Activated T-helper 17 cell treated with anti-CD3 and anti-CD28 coated beads, Interleukin-2, amount 50 U/mL, for 72 hours (primary cell): ENCODE data around the gene PAQR8. TPM values are rescaled to one million over a fixed set of nuclear protein-coding genes. Genes with fewer than 3 reads are reported as not detected.

Experiments used
- ATAC-seq: fragments of 150-1000 bp; cut with Tn5 transposase; replicated peaks from 2 replicates; pipeline ENCODE4 v1.10.0; 2021; ENCODE audit warnings: mild to moderate bottlenecking, moderate library complexity
- H3K27ac Mint-ChIP-seq: one replicate; pipeline ENCODE4 v1.8.0; 2022; ENCODE audit warnings: mixed read lengths
- H3K27me3 Mint-ChIP-seq: one replicate; pipeline ENCODE4 v1.8.0; 2022; ENCODE audit warnings: mixed read lengths
- H3K36me3 Mint-ChIP-seq: one replicate; pipeline ENCODE4 v1.8.0; 2022; ENCODE audit warnings: low read depth, mild to moderate bottlenecking, mixed read lengths
- H3K4me1 Mint-ChIP-seq: one replicate; pipeline ENCODE4 v1.8.0; 2022; ENCODE audit warnings: mixed read lengths
- H3K4me3 Mint-ChIP-seq: one replicate; pipeline ENCODE4 v1.8.0; 2022; ENCODE audit warnings: mild to moderate bottlenecking, mixed read lengths
- H3K9me3 Mint-ChIP-seq: one replicate; pipeline ENCODE4 v1.8.0; 2022; ENCODE audit warnings: mixed read lengths
- total RNA-seq, 2 donors: library from RNA; stranded (reverse); gene quantifications; one replicate each; pipeline ENCODE4 v1.2.3, GENCODE V29; 2022

The PAQR8 gene
- total RNA-seq, 2 donors from 2014 or later: 5.7 to 9.2 TPM

DNA sequence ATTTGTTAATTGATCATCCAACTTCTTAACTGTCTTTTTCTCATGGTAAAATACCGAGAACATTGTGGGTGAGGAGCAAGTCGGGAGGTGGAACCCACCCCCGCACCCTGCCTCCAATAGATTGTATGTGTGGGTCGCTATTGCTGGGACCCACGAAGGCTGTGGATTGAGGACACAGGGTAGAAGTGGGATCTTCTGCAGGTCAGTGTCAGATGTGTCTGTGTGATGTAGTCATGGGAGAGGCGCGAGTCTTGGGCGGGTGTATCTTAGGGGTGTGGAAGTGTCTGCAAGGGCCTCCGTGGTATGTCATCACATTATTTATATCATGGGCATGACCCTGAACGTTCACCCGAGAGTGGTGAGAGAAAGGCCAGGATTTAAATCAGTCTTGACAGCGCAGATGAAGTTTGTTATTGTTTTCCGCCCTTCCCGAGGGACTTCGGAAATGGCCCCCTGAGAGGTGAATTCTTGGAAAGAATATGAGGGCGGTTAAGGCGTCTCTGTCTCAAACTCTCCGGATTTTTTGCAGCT, 472 bp upstream of the PAQR8 start:
- Mint-ChIP-seq H3K36me3 (peaks cover 7% of the 10 kb centered on the region), H3K27ac (peak overlapping the region; percentile 85), H3K4me3 (peak overlapping the region; percentile 83), H3K4me1 (peaks cover 24% of the 10 kb centered on the region), H3K9me3 (no peaks in the 10 kb centered on the region), H3K27me3 (no peaks in the 10 kb centered on the region)
- ATAC-seq: peak; percentile 21

DNA sequence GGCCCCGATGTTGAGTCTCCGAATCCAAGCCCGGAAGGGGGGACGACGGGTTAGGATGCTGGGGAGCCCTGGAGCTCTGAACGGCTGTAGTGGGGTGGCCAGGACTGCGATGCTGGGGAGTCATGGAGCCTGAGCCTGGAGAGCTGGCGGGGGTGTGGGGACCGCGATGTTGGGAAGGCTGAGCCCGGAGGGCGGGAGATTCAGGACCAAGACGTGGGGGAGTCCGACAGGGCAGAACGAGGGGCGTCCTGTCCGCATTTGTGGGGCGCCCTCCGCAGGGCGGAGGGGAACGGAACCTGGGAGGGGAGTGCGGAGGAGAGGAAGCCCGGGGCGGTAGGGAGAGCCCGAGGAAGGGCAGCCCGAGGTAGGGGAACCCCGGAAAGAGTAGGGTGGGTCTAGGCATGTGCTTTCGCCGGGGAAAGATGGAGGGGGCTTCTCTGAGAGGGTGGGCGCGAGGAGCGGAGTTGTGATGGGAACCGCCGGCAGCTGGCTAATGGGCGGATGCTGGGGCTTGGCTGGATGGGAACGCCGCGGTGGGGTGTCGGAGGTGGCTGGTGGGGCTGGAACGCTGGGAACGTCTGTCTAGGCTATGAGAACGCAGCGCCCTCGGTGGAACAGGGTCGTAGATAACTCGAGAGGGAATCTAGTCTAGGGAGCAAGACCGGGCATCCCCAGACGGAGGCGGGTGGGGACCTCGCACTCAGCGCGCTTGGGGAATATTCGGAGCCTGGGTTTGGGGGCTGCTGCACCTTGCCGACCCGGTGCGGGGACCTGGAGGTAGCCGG, 684 bp downstream of the PAQR8 start:
- Mint-ChIP-seq H3K27me3 (no peaks in the 10 kb centered on the region), H3K9me3 (no peaks in the 10 kb centered on the region), H3K27ac (peak overlapping the region; percentile 85), H3K4me1 (peaks cover 27% of the 10 kb centered on the region), H3K4me3 (peak overlapping the region; percentile 83), H3K36me3 (peaks cover 19% of the 10 kb centered on the region)
- peak; percentile 65 for ATAC-seq

DNA sequence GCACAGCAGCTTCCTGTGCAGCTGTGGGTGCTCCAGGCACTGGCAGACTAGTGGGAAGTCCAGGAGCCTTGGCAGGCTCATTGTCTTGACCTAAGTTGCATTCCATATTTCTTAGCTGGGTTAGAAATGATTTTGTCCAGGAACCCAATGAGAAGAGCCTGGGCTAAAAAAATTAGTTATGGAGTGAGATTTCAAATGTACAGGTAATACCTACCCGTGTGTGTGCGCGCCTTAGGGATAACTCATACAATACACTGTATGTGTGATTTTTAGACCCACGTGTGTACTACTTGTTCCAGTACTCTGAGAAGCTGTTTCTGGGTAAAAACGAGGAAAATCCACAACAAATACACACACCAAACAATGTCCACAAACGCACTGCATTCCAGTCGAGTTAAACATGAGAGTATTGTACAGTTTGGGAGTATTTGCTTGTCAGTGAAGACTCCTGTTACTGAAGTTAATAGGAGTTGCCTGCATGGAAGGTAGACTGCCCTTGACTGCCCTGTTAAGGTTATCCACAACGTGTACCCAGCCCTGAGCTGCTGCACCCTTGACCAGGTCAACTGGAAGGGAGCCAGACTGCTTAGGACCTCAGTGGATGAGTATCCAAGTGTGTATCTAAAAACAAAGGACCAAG, 1.4 kb downstream of the PAQR8 start:
- H3K27me3 Mint-ChIP-seq: no peaks in the 10 kb centered on the region
- no peaks in the 10 kb centered on the region for H3K9me3 Mint-ChIP-seq
- H3K4me1 Mint-ChIP-seq: peaks cover 33% of the 10 kb centered on the region
- H3K27ac Mint-ChIP-seq: peak overlapping the region; percentile 85
- ATAC-seq: no peak
- H3K36me3 Mint-ChIP-seq: peaks cover 26% of the 10 kb centered on the region
- peak overlapping the region; percentile 83 for H3K4me3 Mint-ChIP-seq

DNA sequence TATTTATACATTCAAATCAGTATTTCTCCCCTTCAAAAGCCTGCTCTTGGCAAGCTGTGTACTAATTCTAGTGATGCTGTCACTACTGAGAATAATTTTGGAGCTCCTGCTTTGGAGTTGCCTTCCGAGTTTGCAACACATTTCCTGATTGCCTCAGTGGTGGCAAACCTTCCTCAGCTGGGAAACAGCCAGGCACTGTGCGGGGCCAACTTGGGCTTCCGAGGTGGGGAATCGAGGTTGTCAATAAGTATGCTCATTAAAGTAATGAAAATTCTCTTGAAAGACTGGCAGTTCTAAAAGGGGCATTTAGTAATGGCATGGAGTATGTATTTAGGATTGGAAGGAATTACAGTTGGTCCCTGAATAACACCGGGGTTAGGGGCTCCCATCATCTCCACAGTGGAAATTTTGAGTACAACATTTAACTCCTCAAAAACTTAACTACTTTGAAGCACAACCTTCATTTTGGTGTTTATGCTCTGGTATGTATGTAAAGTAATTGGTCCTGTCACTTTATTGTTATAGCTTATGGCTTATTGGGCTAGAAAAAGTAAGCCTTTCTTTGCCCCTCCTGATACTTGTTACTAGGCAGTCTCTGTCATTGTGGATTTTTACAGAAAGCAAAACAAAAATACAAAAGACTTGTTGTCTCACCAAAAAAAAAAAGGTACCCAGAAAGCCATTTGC, 2.7 kb downstream of the PAQR8 start:
- no peaks in the 10 kb centered on the region for H3K9me3 Mint-ChIP-seq
- no peak overlapping the region for H3K27ac Mint-ChIP-seq
- no peak for ATAC-seq
- H3K4me1 Mint-ChIP-seq: peaks cover 38% of the 10 kb centered on the region
- H3K27me3 Mint-ChIP-seq: no peaks in the 10 kb centered on the region
- peak overlapping the region; percentile 83 for H3K4me3 Mint-ChIP-seq
- peaks cover 34% of the 10 kb centered on the region for H3K36me3 Mint-ChIP-seq

DNA sequence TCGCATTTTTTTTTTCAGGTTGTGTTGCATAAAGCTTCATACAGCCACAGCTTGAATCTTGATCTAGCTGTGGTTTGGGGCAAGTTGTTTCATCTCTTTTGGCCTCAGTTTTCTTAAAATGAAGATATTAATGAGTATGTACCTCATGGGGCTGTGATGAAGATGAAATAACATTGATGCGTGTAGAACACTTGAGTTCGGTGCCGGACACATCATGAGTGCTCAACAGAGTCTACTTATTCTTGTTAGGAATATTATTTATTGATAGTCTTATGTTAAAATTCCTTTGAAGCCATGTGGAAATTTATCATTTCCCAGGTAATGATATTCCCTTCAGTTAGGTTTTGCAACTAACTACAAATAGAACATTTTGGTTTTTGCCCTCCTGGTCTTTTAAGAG, 3.4 kb downstream of the PAQR8 start:
- H3K27ac Mint-ChIP-seq: no peak overlapping the region
- H3K36me3 Mint-ChIP-seq: peaks cover 39% of the 10 kb centered on the region
- H3K4me3 Mint-ChIP-seq: no peak overlapping the region
- peaks cover 42% of the 10 kb centered on the region for H3K4me1 Mint-ChIP-seq
- no peaks in the 10 kb centered on the region for H3K27me3 Mint-ChIP-seq
- H3K9me3 Mint-ChIP-seq: no peaks in the 10 kb centered on the region
- no peak for ATAC-seq

DNA sequence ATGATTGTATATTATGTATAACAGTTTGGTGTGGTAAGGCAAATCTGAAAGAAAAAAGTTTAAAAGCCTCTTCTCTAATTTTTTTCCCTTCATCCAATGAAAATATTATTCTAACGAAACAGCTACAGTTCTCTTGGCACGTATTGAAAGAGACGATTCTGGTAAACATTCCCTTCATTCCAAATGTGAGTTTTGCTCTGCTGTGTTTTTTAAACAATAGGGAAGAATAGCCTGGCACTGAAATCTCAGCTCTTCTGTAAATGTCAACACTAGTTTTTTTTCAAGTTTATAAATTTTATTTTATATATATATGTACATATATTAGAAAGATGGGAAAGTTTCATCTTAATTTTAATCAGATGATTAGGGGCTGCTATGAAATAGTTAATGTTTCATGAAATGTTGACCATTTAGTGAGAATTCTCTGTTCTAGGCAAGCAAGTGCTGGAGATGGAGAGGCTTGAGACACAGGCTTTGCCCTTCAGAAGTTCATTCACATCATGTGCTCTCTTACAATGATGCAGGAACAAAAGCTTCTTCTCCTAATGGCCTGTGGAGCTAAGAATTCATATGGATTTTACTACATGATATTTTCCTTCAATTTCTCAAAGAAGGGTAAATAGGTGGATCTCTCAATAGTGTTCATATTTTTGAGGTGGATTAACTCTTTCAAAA, 4.1 kb downstream of the PAQR8 start:
- Mint-ChIP-seq H3K9me3 (no peaks in the 10 kb centered on the region), H3K4me1 (peaks cover 49% of the 10 kb centered on the region), H3K27ac (no peak overlapping the region), H3K4me3 (no peak overlapping the region), H3K36me3 (peaks cover 40% of the 10 kb centered on the region), H3K27me3 (no peaks in the 10 kb centered on the region)
- no peak for ATAC-seq

DNA sequence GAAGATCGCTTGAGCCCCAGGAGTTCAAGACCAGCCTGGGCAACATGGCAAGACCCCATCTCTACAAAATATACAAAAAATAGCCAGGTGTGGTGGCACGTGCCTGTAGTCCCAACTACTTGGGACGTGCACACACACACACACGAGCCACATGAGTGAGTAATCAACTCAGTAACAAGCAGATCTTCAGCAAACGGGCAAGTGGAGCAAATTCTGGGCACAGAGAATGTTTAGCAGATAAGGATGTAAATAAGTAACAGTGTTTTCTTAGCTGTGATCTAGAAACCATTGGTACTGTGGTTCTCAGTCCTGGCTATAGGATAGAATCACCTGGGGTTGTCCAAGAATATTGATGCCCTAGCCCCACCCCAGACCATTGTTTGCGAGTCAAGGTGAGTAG, 6.1 kb downstream of the PAQR8 start:
- ATAC-seq: no peak
- Mint-ChIP-seq H3K27me3 (no peaks in the 10 kb centered on the region), H3K4me1 (peaks cover 42% of the 10 kb centered on the region), H3K36me3 (peaks cover 40% of the 10 kb centered on the region), H3K4me3 (no peak overlapping the region), H3K27ac (no peak overlapping the region), H3K9me3 (no peaks in the 10 kb centered on the region)

DNA sequence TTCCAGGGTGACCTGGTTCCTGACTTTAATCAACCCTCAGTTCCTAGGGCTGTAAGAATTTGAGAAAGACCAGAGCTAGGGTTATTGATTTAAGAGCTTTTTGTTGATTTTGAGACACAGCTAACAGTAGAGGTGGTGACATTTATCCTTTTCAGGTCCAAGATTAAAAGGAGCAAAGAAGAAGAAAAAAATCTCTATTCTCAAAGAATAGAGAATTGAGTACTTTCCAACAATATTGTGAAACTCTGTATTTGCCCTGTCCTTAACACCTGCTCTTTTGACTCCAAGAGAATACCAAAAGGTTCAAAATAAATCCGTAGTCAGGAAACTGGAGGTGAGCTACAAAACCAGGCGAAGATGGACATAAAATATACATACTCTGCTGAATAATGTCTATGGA, 7.3 kb downstream of the PAQR8 start:
- no peak overlapping the region for H3K4me3 Mint-ChIP-seq
- peaks cover 39% of the 10 kb centered on the region for H3K4me1 Mint-ChIP-seq
- no peak overlapping the region for H3K27ac Mint-ChIP-seq
- peaks cover 50% of the 10 kb centered on the region for H3K36me3 Mint-ChIP-seq
- ATAC-seq: no peak
- H3K27me3 Mint-ChIP-seq: no peaks in the 10 kb centered on the region
- H3K9me3 Mint-ChIP-seq: peaks cover 5% of the 10 kb centered on the region

DNA sequence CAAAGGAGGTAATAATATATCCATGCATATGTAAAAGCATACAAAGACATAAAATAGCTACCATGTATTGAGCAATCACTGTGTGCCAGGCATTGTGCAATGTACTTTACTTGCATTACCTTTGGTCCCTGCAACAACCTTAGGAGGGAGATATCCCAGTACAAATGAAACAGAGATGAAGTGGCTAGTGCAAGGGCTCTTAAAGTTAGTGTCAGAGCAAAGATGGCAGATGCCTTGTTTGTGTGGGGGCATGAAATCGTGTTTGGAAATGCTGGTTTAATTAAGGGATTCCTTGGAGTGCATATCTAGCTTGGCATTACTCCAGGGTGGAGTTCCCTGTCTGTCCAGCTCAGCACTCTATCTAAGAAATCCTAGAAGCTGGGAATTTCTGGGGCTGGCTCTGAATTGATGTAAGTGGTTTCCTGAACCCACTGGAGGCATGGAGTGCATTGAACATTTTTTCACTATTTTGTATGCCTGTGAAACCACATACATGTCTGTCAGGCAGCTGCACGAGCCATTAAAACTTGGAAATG, 9.8 kb downstream of the PAQR8 start:
- H3K27me3 Mint-ChIP-seq: no peaks in the 10 kb centered on the region
- ATAC-seq: no peak
- no peak overlapping the region for H3K27ac Mint-ChIP-seq
- H3K9me3 Mint-ChIP-seq: peaks cover 9% of the 10 kb centered on the region
- peaks cover 49% of the 10 kb centered on the region for H3K4me1 Mint-ChIP-seq
- H3K4me3 Mint-ChIP-seq: no peak overlapping the region
- peaks cover 43% of the 10 kb centered on the region for H3K36me3 Mint-ChIP-seq

DNA sequence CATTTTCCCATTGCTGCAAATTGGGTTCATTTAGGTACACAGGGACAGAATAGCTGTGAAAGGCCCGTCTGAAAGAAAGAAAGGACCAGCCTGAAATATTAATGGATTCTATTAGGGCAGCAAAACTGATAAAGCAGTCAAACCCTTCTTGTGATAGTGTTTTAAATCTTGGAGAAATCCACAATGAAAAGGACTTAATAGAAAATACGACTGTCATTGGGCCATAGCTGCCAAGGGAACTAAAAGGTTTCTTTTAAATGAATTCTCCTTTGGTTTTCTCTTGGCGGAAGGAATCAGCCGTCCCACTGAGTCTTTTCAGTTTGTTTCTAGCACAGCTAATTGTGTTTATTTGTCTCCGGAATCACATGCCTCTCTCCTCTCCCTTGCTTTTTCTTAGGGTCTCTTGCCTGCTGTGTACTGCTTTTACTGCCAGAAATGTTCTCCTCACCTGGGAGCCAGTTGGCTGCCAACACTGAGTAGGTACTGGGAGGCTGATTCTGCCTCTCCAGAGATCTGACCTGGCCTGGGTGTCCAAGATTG, 11.3 kb downstream of the PAQR8 start:
- Mint-ChIP-seq H3K36me3 (peaks cover 28% of the 10 kb centered on the region), H3K9me3 (peaks cover 9% of the 10 kb centered on the region), H3K4me1 (peaks cover 53% of the 10 kb centered on the region), H3K4me3 (no peak overlapping the region), H3K27ac (no peak overlapping the region), H3K27me3 (no peaks in the 10 kb centered on the region)
- ATAC-seq: no peak

DNA sequence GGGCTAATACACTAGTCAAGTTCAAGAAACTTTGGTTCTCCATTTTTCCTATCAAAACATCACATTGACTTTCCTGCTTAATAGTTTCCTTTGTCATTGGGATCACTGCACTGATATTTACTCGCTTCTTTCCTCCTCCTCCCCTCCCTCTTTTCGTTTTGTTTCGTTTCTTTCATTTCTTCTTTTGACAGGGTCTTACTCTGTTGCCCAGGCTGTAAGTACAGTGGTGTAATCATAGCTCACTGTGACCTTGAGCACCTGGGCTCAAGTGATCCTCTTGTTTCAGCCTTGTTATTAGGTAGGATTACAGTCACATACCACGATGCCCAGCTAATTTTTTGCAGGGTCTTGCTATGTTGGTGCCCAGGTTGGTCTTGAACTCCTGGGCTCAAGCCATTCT, 12.3 kb downstream of the PAQR8 start:
- peaks cover 19% of the 10 kb centered on the region for H3K36me3 Mint-ChIP-seq
- H3K4me1 Mint-ChIP-seq: peaks cover 48% of the 10 kb centered on the region
- no peaks in the 10 kb centered on the region for H3K27me3 Mint-ChIP-seq
- H3K4me3 Mint-ChIP-seq: no peak overlapping the region
- no peak overlapping the region for H3K27ac Mint-ChIP-seq
- H3K9me3 Mint-ChIP-seq: peaks cover 9% of the 10 kb centered on the region
- no peak for ATAC-seq

DNA sequence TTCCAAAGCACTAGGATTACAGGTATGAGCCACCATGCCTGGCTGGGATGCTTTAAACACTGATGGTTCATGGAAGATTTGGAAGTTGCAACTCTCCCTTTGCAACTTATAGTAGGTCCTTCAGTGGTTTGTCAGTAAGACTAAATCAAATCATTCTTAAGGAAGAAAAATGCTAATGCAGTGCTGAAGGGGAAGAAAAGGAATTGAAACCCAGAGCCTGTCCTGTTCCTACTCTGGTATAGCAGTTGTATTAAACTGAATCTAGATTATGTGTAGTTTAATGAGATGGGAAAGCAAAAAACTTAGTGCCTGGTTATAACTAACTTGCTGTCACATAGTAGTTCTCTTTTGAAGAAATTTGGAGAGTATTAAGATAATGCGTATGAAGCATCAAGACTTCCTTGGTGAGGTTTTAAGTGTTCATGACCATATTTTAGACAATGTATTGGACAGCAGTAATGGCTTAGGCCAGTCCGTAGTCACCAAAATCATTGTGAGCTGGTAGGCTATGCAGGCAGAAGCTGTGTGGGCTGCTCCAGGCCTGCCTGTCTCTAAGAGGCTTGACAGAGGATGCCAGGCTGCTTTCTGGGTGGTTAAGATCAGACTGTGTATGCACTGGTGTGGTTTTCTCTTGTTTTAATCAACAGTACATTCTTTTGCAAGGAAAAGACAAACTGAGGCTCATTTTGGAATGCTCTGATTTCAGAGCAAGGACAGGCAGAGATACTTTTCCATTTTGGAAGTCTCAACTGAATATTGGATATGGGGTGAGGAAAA, 14.0 kb downstream of the PAQR8 start:
- Mint-ChIP-seq H3K9me3 (peaks cover 9% of the 10 kb centered on the region), H3K27ac (no peak overlapping the region), H3K27me3 (no peaks in the 10 kb centered on the region), H3K4me1 (peaks cover 43% of the 10 kb centered on the region), H3K4me3 (peak overlapping the region; percentile 37), H3K36me3 (peaks cover 23% of the 10 kb centered on the region)
- ATAC-seq: peak; percentile 56

DNA sequence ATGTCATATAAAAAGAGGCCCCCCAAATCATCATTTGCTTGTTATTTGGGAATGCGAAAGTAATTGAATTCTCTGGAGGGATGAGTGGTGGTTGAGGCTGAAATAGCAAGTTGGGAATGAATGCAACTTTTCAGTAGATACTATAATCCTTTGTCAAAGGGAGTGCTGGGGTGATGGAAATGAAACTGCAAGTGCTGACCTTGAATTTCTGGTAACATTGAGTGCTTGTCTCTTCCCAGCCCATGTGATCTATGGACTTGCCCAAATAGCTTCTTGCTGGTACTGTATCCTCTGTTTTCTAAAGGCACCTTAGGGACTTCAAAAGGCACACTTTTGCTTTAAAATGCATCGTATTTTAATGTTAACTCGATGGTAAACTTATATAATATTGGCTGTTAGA, 14.8 kb downstream of the PAQR8 start:
- Mint-ChIP-seq H3K4me1 (peaks cover 43% of the 10 kb centered on the region), H3K4me3 (peak overlapping the region; percentile 37), H3K27ac (no peak overlapping the region)

More for the DNA sequence above, 14.8 kb downstream of the PAQR8 start:
- Mint-ChIP-seq H3K9me3 (peaks cover 9% of the 10 kb centered on the region), H3K27me3 (no peaks in the 10 kb centered on the region), H3K36me3 (peaks cover 28% of the 10 kb centered on the region)
- ATAC-seq: no peak
